SJSA1 (cell line): ENCODE data around the gene KCNG1. TPM values are rescaled to one million over a fixed set of nuclear protein-coding genes. Genes with fewer than 3 reads are reported as not detected.

Experiments
- DNase-seq, 2 experiments: peaks; one replicate each; pipeline ENCODE4 v3.0.0-alpha.2; 2015 to 2020; ENCODE audit warnings: low spot score in 2 of 2, low read depth in 1 of 2
- H3K27ac ChIP-seq: fragments of 250-450 bp; sonication (Bioruptor Pico); 2 replicates; pipeline ENCODE4 v1.5.1; 2020; ENCODE audit warnings: mild to moderate bottlenecking, moderate library complexity
- H3K27me3 ChIP-seq: fragments of 250-450 bp; sonication (Bioruptor Pico); replicated peaks from 2 replicates; pipeline ENCODE4 v1.5.1; 2020; ENCODE audit warnings: mild to moderate bottlenecking, moderate library complexity
- H3K36me3 ChIP-seq: fragments of 250-450 bp; sonication (Bioruptor Pico); 2 replicates; pipeline ENCODE4 v1.5.1; 2020; ENCODE audit warnings: mild to moderate bottlenecking
- H3K4me1 ChIP-seq: fragments of 250-450 bp; sonication (Bioruptor Pico); replicated peaks from 2 replicates; pipeline ENCODE4 v1.6.1; 2021; ENCODE audit warnings: mild to moderate bottlenecking
- H3K4me3 ChIP-seq: fragments of 250-450 bp; sonication (Bioruptor Pico); 2 replicates; pipeline ENCODE4 v1.5.1; 2020; ENCODE audit warnings: mild to moderate bottlenecking
- H3K9me3 ChIP-seq: fragments of 250-450 bp; sonication (Bioruptor Pico); replicated peaks from 2 replicates; pipeline ENCODE4 v1.5.1; 2020; ENCODE audit warnings: mild to moderate bottlenecking
- total RNA-seq: library from RNA; depleted of rRNA; stranded (reverse); fragments of >200 nt; shearing (Covaris generic); gene quantifications from 2 replicates; pipeline ENCODE4 v1.2.3, GENCODE V29; 2014

Gene KCNG1
- total RNA-seq, 1 experiment from 2014 or later = 31.0 TPM

GRCh38 chr20:51013577-51014330 lies 9.2 kb downstream of the KCNG1 start:
- Histone ChIP-seq H3K4me1 (no peaks in the 10 kb centered on the region), H3K27me3 (no peaks in the 10 kb centered on the region), H3K4me3 (no peak overlapping the region), H3K9me3 (no peaks in the 10 kb centered on the region), H3K27ac (no peak overlapping the region), H3K36me3 (no peaks in the 10 kb centered on the region; the same call in 1 of the 2 replicates)
- no peak for DNase-seq

- no peak for DNase-seq
- Histone ChIP-seq H3K4me1 (no peaks in the 10 kb centered on the region), H3K27ac (no peak overlapping the region), H3K9me3 (no peaks in the 10 kb centered on the region), H3K36me3 (no peaks in the 10 kb centered on the region; the same call in 1 of the 2 replicates), H3K27me3 (no peaks in the 10 kb centered on the region), H3K4me3 (no peak overlapping the region)
Observed at GRCh38 chr20:51012357-51012756, 10.6 kb downstream of the KCNG1 start.

- Histone ChIP-seq H3K9me3 (no peaks in the 10 kb centered on the region), H3K27ac (no peak overlapping the region), H3K27me3 (no peaks in the 10 kb centered on the region), H3K36me3 (no peaks in the 10 kb centered on the region; the same call in 1 of the 2 replicates), H3K4me1 (no peaks in the 10 kb centered on the region), H3K4me3 (no peak overlapping the region)
- DNase-seq = no peak
Observed at GRCh38 chr20:51011479-51011878, 11.4 kb downstream of the KCNG1 start.

- H3K9me3 ChIP-seq = no peaks in the 10 kb centered on the region
- H3K27ac ChIP-seq = no peak overlapping the region
- no peak for DNase-seq
- no peaks in the 10 kb centered on the region for H3K27me3 ChIP-seq
- no peaks in the 10 kb centered on the region for H3K4me1 ChIP-seq
- H3K4me3 ChIP-seq = no peak overlapping the region
- H3K36me3 ChIP-seq = no peaks in the 10 kb centered on the region; the same call in 1 of the 2 replicates
Observed at GRCh38 chr20:51010932-51011331, 12.0 kb downstream of the KCNG1 start.

- H3K4me1 ChIP-seq = no peaks in the 10 kb centered on the region
- H3K27me3 ChIP-seq = no peaks in the 10 kb centered on the region
- no peaks in the 10 kb centered on the region; the same call in 1 of the 2 replicates for H3K36me3 ChIP-seq
- no peak overlapping the region for H3K4me3 ChIP-seq
- H3K9me3 ChIP-seq = no peaks in the 10 kb centered on the region
- no peak for DNase-seq
- no peak overlapping the region for H3K27ac ChIP-seq
Observed at GRCh38 chr20:51010043-51010365, 12.9 kb downstream of the KCNG1 start.

- Histone ChIP-seq H3K4me1 (no peaks in the 10 kb centered on the region), H3K4me3 (no peak overlapping the region), H3K27ac (no peak overlapping the region)
Observed at GRCh38 chr20:51009303-51010042, 13.4 kb downstream of the KCNG1 start.

GRCh38 chr20:51008718-51009117 lies 14.2 kb downstream of the KCNG1 start:
- Histone ChIP-seq H3K27me3 (no peaks in the 10 kb centered on the region), H3K36me3 (peaks cover 7% of the 10 kb centered on the region), H3K4me1 (no peaks in the 10 kb centered on the region), H3K27ac (no peak overlapping the region), H3K4me3 (no peak overlapping the region), H3K9me3 (no peaks in the 10 kb centered on the region)
- DNase-seq = no peak

More at GRCh38 chr20:51009303-51010042, 13.4 kb downstream of the KCNG1 start:
- no peaks in the 10 kb centered on the region for H3K27me3 ChIP-seq
- DNase-seq = no peak
- H3K9me3 ChIP-seq = no peaks in the 10 kb centered on the region
- peaks cover under 1% of the 10 kb centered on the region for H3K36me3 ChIP-seq

GRCh38 chr20:51005214-51005613 lies 17.7 kb downstream of the KCNG1 start:
- H3K4me3 ChIP-seq = no peak overlapping the region
- DNase-seq = no peak
- H3K36me3 ChIP-seq = peaks cover 7% of the 10 kb centered on the region
- H3K27ac ChIP-seq = no peak overlapping the region
- no peaks in the 10 kb centered on the region for H3K27me3 ChIP-seq
- H3K9me3 ChIP-seq = no peaks in the 10 kb centered on the region
- H3K4me1 ChIP-seq = no peaks in the 10 kb centered on the region

GRCh38 chr20:51004781-51005180 lies 18.1 kb downstream of the KCNG1 start:
- no peak for DNase-seq
- Histone ChIP-seq H3K4me3 (no peak overlapping the region), H3K36me3 (peaks cover 7% of the 10 kb centered on the region), H3K9me3 (no peaks in the 10 kb centered on the region), H3K27me3 (no peaks in the 10 kb centered on the region), H3K27ac (no peak overlapping the region), H3K4me1 (no peaks in the 10 kb centered on the region)

- peaks cover 7% of the 10 kb centered on the region for H3K36me3 ChIP-seq
- H3K4me1 ChIP-seq = no peaks in the 10 kb centered on the region
- no peaks in the 10 kb centered on the region for H3K9me3 ChIP-seq
- H3K4me3 ChIP-seq = no peak overlapping the region
- no peak for DNase-seq
- no peaks in the 10 kb centered on the region for H3K27me3 ChIP-seq
- H3K27ac ChIP-seq = no peak overlapping the region
Observed at GRCh38 chr20:51004305-51004727, 18.6 kb downstream of the KCNG1 start.

GRCh38 chr20:51003753-51004152 lies 19.2 kb downstream of the KCNG1 start:
- no peak for DNase-seq
- H3K27me3 ChIP-seq = no peaks in the 10 kb centered on the region
- peaks cover 7% of the 10 kb centered on the region for H3K36me3 ChIP-seq

GRCh38 chr20:51002633-51003032 lies 20.3 kb downstream of the KCNG1 start:
- Histone ChIP-seq H3K27ac (no peak overlapping the region), H3K27me3 (no peaks in the 10 kb centered on the region), H3K4me1 (no peaks in the 10 kb centered on the region), H3K9me3 (no peaks in the 10 kb centered on the region), H3K36me3 (peaks cover 7% of the 10 kb centered on the region; the same call in 1 of the 2 replicates), H3K4me3 (no peak overlapping the region)
- DNase-seq = no peak

More at GRCh38 chr20:51003753-51004152, 19.2 kb downstream of the KCNG1 start:
- Histone ChIP-seq H3K4me1 (no peaks in the 10 kb centered on the region), H3K4me3 (no peak overlapping the region), H3K9me3 (no peaks in the 10 kb centered on the region), H3K27ac (no peak overlapping the region)

GRCh38 chr20:51001430-51002265 lies 21.3 kb downstream of the KCNG1 start:
- H3K27me3 ChIP-seq = no peaks in the 10 kb centered on the region
- no peak overlapping the region for H3K27ac ChIP-seq
- peaks cover 7% of the 10 kb centered on the region; the same call in 1 of the 2 replicates for H3K36me3 ChIP-seq
- no peak overlapping the region for H3K4me3 ChIP-seq
- no peaks in the 10 kb centered on the region for H3K4me1 ChIP-seq
- no peak for DNase-seq
- no peaks in the 10 kb centered on the region for H3K9me3 ChIP-seq
